Mucosa of stomach (tissue), 1 donor: Measurements from ENCODE around the gene CRTC2.
"Not testable (repeated sequence)": the region's sequence is repeated elsewhere in the genome, so short reads cannot be mapped to it uniquely, and the experiment has no call there.

ENCODE experiments used
- H3K27me3 ChIP-seq: one replicate; pipeline ENCODE4 v1.7.0; 2013; ENCODE audit warnings: mild to moderate bottlenecking, low read length; ENCODE audit not compliant: control insufficient read depth, insufficient read depth
- H3K36me3 ChIP-seq: one replicate; pipeline ENCODE4 v1.7.0; 2013; ENCODE audit warnings: low read length; ENCODE audit not compliant: control insufficient read depth, insufficient read depth
- H3K4me1 ChIP-seq: one replicate; pipeline ENCODE4 v1.7.0; 2013; ENCODE audit warnings: mild to moderate bottlenecking, low read length; ENCODE audit not compliant: control insufficient read depth, insufficient read depth
- H3K4me3 ChIP-seq: one replicate; pipeline ENCODE4 v1.7.0; 2013; ENCODE audit warnings: low read length
- H3K9ac ChIP-seq: one replicate; pipeline ENCODE4 v1.7.0; 2013; ENCODE audit warnings: mild to moderate bottlenecking, low read length, moderate library complexity
- H3K9me3 ChIP-seq: one replicate; pipeline ENCODE4 v1.7.0; 2013; ENCODE audit warnings: mild to moderate bottlenecking, low read length, moderate library complexity; ENCODE audit not compliant: control insufficient read depth
- donor health status: Pancreatic carcinoma.

CRTC2 gene, protein sequence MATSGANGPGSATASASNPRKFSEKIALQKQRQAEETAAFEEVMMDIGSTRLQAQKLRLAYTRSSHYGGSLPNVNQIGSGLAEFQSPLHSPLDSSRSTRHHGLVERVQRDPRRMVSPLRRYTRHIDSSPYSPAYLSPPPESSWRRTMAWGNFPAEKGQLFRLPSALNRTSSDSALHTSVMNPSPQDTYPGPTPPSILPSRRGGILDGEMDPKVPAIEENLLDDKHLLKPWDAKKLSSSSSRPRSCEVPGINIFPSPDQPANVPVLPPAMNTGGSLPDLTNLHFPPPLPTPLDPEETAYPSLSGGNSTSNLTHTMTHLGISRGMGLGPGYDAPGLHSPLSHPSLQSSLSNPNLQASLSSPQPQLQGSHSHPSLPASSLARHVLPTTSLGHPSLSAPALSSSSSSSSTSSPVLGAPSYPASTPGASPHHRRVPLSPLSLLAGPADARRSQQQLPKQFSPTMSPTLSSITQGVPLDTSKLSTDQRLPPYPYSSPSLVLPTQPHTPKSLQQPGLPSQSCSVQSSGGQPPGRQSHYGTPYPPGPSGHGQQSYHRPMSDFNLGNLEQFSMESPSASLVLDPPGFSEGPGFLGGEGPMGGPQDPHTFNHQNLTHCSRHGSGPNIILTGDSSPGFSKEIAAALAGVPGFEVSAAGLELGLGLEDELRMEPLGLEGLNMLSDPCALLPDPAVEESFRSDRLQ

DNA sequence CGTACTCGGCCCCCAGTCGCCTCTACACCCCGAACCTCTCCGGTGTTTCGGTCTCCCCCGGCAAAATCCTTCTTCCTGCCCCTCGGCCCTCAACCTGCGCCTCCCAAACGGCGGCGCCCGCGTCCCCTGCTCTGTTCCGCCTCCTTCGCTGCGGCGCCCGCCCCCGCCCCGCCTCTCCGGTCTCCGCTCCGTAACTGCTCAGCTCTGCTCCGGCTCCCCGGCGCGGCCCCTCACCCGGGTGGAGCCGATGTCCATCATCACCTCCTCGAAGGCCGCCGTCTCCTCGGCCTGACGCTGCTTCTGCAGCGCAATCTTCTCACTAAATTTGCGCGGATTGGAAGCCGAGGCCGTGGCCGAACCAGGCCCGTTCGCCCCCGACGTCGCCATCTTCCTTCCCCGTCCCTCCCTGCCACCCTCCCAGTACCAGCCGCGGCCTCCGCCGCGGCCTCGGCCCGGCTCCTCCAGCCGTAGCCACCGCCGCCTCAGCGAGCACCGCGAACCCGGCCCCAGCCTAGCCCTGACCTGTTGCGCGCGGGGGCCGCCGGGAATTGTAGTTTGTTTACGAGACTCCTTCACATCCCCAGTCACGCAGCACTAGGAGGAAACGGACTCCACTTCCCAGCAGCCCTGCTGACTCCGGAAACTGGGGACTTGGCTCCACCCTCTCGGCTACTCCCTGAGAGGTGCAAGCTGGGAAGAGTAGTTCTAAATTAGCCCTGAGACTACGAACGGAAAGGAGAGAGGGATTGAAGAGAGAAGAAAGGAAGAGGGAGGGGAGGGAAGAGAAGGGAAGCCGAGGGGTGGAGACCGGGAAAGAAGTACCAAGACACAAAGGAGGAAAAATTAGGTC is at the start of gene CRTC2:
Gene CRTC2 (minus strand): TSS at position 502 of the 850 bp plus-strand sequence. CDS start 115 bp downstream, at position 387.
- Histone ChIP-seq H3K4me1 (peaks cover 42% of the 10 kb centered on the region), H3K27me3 (no peaks in the 10 kb centered on the region), H3K36me3 (no peaks in the 10 kb centered on the region), H3K4me3 (peak within 1 kb of the TSS; percentile 53), H3K9ac (peak within 1 kb of the TSS; percentile 86), H3K9me3 (no peaks in the 10 kb centered on the region)

DNA sequence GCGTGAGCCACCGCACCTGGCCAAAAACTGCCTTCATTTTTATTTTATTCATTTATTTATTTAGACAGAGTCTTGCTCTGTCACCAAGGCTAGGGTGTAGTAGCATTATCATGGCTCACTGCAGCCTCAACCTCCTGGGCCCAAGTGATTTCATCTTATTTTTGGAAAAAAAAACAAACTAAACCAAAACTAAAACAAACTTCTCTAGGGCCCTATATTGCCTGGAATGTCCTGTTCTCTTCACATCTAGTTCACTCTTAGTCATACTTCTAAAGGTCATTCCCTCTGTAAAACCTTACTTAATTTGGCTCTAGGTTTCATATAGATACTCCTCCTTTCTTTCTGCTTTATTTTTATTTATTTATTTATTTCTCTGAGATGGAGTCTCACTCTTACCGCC is 47.7 kb upstream of the CRTC2 start:
- no peak overlapping the region for H3K9ac ChIP-seq
- H3K9me3 ChIP-seq, result no peaks in the 10 kb centered on the region
- H3K4me1 ChIP-seq, result peaks cover 6% of the 10 kb centered on the region
- H3K36me3 ChIP-seq, result no peaks in the 10 kb centered on the region
- H3K4me3 ChIP-seq, result no peak overlapping the region
- no peaks in the 10 kb centered on the region for H3K27me3 ChIP-seq

DNA sequence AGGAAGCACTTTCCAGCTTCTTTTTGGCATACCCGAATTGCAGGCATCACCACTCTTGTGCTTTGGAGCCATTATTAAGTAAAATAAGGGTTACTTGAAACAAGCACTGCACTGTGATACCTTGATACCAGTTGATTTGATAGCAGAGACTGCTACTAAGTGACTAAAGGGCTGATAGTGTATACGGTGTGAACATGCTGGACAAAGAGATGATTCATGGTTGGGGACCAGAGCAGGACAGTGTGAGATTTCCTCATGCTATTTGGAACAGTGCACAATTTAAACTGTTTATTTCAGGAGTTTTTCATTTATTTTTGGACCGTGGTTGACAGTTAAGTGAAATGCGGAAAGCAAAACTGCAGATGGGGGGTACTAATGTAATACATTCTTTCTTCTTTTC is 42.0 kb upstream of the CRTC2 start:
- Histone ChIP-seq H3K9ac (no peak overlapping the region), H3K9me3 (no peaks in the 10 kb centered on the region), H3K27me3 (no peaks in the 10 kb centered on the region), H3K36me3 (no peaks in the 10 kb centered on the region), H3K4me1 (peaks cover 9% of the 10 kb centered on the region), H3K4me3 (no peak overlapping the region)

DNA sequence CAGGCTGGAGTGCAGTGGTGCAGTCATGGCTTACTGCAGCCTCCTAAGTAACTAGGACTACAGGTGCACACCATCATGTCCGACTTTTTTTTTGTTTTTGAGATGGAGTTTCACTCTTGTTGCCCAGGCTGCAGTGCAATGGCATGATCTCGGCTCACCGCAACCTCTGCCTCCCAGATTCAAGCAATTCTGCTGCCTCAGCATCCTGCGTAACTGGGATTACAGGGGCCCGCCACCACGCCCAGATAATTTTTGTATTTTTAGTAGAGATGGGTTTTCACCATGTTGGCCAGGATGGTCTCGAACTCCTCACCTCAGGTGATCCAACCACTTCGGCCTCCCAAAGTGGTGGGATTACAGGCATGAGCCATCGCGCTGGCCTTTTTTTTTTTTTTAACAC is 38.5 kb upstream of the CRTC2 start:
- not testable (repeated sequence) for H3K27me3 ChIP-seq, H3K9me3 ChIP-seq, H3K4me3 ChIP-seq, H3K36me3 ChIP-seq, H3K9ac ChIP-seq
- peaks cover 15% of the 10 kb centered on the region for H3K4me1 ChIP-seq

DNA sequence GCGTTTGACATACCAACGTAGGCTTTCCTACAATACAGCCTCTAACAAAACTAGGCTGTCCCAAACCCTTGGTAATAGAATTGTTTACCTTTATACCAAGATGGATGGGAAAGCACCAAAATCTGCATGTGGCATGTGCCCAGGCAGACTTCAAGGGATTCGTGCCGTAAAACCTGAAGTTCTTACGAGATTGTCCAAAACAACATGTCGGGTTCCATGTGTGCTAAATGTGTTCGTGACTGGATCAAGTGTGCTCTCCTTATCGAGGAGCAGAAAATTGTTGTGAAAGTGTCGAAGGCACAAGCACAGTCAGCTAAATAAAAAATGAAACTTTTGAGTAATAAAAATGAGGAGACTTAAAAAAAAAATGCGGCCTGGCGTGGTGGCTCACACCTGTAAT is 37.2 kb upstream of the CRTC2 start:
- Histone ChIP-seq H3K9me3 (no peaks in the 10 kb centered on the region), H3K4me3 (no peak overlapping the region), H3K4me1 (peaks cover 13% of the 10 kb centered on the region), H3K27me3 (no peaks in the 10 kb centered on the region), H3K9ac (no peak overlapping the region), H3K36me3 (no peaks in the 10 kb centered on the region)

DNA sequence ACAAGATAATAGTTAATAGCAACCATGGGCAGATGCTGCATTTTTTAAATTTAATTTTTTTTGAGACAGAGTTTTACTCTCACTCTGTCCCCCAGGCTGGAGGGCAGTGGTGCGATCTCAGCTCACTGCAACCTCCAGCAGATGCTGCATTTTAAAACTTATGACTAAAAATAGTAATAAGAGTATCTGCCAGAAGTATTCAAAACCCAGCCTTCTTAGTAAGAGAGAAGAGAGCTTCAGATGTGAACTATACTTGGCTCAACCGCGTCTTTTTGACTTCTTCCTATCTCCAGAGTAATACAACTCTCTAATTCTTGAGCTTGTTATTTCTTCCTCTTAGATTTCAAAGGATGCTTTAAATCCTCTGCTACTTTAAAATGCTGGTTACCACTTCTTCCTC is 36.8 kb upstream of the CRTC2 start:
- Histone ChIP-seq H3K4me3 (no peak overlapping the region), H3K27me3 (no peaks in the 10 kb centered on the region), H3K9ac (no peak overlapping the region), H3K9me3 (no peaks in the 10 kb centered on the region), H3K36me3 (no peaks in the 10 kb centered on the region), H3K4me1 (peaks cover 15% of the 10 kb centered on the region)

DNA sequence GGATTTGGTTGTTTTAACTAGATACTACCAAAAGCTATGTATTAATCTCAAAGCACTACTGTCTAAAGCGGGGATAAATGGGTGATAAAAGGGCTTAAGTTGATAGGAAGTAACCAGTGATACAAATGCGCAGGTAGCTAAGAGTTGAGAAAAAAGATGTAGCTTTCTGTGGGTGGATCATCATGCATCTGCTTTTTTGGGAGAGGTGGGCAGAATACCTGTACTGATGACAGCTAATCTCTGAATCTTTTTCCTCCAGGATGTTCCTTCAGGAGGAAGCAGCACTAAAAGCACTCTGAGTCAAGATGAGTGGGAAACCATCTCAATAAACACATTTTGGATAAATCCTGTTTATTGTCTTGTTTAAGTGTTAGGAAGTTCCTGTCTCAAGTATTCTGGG is 33.4 kb upstream of the CRTC2 start:
- Histone ChIP-seq H3K36me3 (no peaks in the 10 kb centered on the region), H3K27me3 (no peaks in the 10 kb centered on the region), H3K4me3 (no peak overlapping the region), H3K9me3 (no peaks in the 10 kb centered on the region), H3K9ac (peak overlapping the region; percentile 98), H3K4me1 (peaks cover 22% of the 10 kb centered on the region)

DNA sequence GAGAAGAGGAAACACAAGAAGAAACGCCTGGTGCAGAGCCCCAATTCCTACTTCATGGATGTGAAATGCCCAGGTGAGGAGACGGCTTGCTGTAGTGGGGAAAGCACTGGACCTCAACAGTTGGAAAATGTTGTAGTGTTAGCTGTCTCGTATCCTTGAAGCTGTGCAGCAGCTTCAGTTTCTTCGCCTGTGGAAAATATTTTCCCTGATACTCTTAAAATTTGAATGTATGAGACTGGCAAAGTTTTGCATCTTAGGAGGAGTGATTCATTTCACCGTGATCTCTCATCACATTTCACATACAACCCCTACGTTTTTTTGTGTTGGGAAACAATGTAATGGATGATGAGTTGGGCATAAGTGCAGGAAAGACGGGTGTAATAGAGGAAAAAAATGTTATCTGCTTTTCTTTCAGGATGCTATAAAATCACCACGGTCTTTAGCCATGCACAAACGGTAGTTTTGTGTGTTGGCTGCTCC is 32.8 kb upstream of the CRTC2 start:
- Histone ChIP-seq H3K9ac (peak overlapping the region; percentile 98), H3K36me3 (no peaks in the 10 kb centered on the region), H3K4me1 (peaks cover 27% of the 10 kb centered on the region), H3K4me3 (peak overlapping the region; percentile 88), H3K9me3 (no peaks in the 10 kb centered on the region), H3K27me3 (no peaks in the 10 kb centered on the region)

DNA sequence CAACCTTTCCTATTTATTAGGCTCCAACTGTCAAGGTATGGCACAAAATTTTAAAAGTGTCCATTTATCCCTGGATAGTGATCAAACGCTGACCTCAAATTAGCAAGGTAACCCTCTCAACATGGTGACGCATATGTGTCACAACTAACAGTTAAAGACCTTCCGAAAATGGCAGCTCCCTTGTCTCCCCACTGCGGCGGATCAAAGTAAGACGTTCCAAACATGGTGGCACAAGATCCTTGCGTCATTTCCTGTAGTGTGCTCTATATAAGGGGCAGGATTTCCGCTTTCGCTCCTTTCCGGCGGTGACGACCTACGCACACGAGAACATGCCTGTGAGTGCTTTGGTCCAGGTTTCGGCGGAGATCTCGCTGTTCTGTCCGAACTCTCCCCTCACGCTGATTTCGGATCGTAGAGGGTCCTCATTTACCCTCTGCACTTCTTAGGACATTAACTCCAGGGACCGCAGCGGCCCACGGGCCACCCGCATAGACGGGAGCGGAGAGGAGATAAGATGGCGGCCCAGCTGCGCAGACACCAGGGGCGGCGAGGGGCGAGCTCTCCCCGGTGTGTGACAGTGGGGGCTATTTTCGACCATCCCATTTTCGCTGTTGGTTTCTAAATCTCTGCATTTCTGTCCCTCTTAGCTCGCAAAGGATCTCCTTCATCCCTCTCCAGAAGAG is 32.2 kb upstream of the CRTC2 start, which contains the start of gene RPS27:
Gene RPS27 (plus strand): TSS at position 295 of the 683 bp plus-strand sequence. CDS start 35 bp downstream, at position 330.
- H3K9ac ChIP-seq, result peak within 1 kb of the TSS; percentile 98
- H3K27me3 ChIP-seq, result no peaks in the 10 kb centered on the region
- H3K9me3 ChIP-seq, result no peaks in the 10 kb centered on the region
- H3K4me1 ChIP-seq, result peaks cover 27% of the 10 kb centered on the region
- peak within 1 kb of the TSS; percentile 88 for H3K4me3 ChIP-seq
- no peaks in the 10 kb centered on the region for H3K36me3 ChIP-seq

DNA sequence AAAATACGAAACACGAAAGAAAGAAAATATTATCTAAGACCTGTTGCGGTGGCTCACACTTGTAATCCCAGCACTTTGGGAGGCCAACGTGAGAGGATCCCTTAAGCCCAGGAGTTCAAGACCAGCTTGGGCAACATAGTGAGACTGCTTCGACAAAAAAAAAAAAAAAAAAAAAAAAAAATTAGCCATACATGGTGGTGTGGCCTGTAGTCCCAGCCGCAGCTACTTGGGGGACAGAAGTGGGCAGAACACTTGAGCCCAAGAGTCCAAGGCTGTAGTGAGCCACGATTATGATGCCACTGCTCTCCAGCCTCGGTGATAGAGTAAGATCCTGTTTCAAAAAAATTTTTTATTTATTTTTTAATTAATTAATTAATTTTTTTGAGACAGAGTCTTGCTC is 29.2 kb upstream of the CRTC2 start:
- H3K27me3 ChIP-seq, result no peaks in the 10 kb centered on the region
- no peaks in the 10 kb centered on the region for H3K36me3 ChIP-seq
- peaks cover 33% of the 10 kb centered on the region for H3K4me1 ChIP-seq
- no peak overlapping the region for H3K4me3 ChIP-seq
- H3K9ac ChIP-seq, result no peak overlapping the region
- no peaks in the 10 kb centered on the region for H3K9me3 ChIP-seq

DNA sequence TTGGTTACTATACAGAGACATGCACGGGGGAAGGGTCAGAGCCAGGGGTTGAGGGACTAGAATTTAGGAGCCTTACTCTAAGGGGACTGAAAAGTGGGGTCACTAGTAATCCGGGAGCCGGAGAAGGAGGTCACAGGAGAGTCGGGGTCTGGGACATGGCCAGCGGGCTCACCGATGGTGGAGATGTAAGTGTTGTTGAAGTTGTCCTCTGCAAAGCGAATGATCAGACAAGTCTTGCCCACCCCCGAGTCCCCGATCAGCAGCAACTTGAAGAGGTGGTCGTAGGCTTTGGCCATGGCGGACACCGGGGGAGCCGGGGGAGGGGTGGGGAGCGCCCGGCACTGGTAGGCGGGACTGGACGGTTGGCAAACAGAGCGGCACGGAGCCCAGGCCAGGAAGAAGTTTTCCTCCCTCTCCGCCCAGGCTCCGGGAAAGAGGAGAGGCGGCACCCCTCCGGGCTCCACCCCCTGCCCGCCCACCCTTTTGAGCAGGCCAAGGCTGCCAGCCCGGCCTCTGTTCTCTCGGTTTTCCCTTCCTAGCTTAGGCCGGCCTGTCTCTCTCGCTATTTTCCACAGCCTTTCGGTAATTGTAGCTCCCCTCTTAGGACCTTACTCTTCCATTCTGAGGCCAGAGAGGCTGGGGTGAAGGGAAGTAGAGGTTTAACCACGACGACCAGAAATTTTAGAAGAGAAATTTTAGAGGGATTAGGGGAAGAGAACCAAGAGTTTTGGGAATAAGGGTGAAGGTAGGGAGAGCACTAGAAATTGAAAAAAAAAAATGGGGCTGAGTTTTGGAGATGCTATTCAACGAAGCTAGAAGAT is 27.7 kb upstream of the CRTC2 start, which contains the start of gene RAB13:
Gene RAB13 (minus strand): TSS at position 399 of the 821 bp plus-strand sequence. CDS start 103 bp downstream, at position 296.
- H3K4me1 ChIP-seq, result peaks cover 20% of the 10 kb centered on the region
- H3K4me3 ChIP-seq, result peak within 1 kb of the TSS; percentile 68
- peak within 1 kb of the TSS; percentile 76 for H3K9ac ChIP-seq
- H3K36me3 ChIP-seq, result peaks cover 4% of the 10 kb centered on the region
- no peaks in the 10 kb centered on the region for H3K27me3 ChIP-seq
- no peaks in the 10 kb centered on the region for H3K9me3 ChIP-seq
